ENCODE data around the gene NHSL1.

NHSL1 gene

DNA sequence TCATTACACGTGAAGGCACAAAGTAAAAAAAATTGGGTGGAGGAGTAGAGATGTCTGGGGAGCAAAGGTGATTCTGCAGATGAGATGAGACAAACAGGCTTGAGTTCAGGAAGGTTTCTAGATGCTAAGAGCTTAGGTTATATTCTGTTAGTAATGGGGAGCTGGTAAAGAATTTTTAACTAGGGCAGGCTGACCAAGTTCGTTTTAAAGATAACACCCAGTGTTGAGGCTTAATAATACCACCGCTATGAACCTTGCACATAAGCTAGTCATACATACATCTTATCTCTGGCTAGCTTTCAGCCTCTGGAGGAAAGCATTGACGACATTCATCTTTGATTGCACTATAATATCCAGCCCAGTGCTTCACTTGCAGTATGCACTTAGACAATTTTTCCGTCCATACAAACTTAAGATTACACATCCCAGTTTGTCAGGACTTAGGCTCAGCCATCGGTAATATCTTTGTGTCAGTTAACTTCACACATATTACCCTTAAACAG is 12.1 kb downstream of the NHSL1 start:
- no peaks in the 10 kb centered on the region for H3K4me1 ChIP-seq (ENCODE audit: control insufficient read depth in 1 of 2, insufficient read depth in 1 of 2, low read depth in 1 of 2, low read length in 1 of 2)
- H3K36me3 ChIP-seq, result no peaks in the 10 kb centered on the region
- H3K9me3 ChIP-seq, result no peaks in the 10 kb centered on the region
- H3K27me3 ChIP-seq, result no peaks in the 10 kb centered on the region
- TF ChIP-seq CTCF (IDR thresholded peaks at IDR 0.05), result no peak
- H3K27ac ChIP-seq, result no peak overlapping the region
- no peak overlapping the region for H3K4me3 ChIP-seq (ENCODE audit: low read depth in 1 of 2, low read length in 1 of 2)

DNA sequence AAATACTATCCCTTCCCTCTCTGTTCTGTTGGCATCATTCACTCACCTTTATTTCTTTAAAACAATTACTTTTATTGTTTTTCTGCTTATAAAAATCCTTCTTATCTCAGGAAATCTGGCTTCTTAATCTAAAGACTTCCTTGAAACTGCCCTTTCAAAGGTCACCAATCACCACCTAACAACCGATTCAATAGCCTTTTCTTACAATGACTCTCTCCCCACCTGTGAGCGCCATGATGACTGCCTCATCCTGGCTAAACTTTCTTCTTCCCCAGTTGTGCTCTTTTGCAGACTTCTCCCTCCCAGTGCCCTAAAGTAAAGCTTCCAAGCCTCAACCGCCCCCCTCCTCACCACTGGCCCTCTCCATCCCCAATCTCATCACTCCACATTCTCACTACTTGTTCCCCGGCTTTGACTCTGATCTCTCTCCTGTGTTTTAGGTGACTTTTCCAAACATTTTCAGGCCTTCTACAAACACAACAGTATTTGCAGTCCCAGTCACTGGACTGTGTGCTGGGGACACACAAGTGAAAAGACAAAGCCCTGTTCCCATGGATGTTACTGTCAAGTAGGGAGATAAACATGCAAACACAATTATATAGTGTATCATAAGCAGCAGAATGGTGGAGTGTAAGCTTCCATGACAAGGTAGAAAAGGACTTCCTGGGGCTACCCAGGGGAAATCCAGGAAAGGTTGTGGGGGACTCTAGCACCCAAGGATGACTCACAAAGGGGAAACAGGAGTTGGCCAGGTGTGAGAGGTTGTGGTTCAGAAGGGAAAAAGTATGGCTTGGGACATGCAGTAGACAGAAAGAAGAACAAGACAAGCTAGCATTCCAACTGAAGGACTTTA is 12.8 kb downstream of the NHSL1 start:
- Histone ChIP-seq H3K4me3 (ENCODE audit: low read depth in 1 of 2, low read length in 1 of 2) (no peak overlapping the region), H3K36me3 (no peaks in the 10 kb centered on the region), H3K4me1 (ENCODE audit: control insufficient read depth in 1 of 2, insufficient read depth in 1 of 2, low read depth in 1 of 2, low read length in 1 of 2) (no peaks in the 10 kb centered on the region), H3K9me3 (no peaks in the 10 kb centered on the region), H3K27ac (no peak overlapping the region), H3K27me3 (no peaks in the 10 kb centered on the region)
- no peak for TF ChIP-seq CTCF (IDR thresholded peaks at IDR 0.05)

DNA sequence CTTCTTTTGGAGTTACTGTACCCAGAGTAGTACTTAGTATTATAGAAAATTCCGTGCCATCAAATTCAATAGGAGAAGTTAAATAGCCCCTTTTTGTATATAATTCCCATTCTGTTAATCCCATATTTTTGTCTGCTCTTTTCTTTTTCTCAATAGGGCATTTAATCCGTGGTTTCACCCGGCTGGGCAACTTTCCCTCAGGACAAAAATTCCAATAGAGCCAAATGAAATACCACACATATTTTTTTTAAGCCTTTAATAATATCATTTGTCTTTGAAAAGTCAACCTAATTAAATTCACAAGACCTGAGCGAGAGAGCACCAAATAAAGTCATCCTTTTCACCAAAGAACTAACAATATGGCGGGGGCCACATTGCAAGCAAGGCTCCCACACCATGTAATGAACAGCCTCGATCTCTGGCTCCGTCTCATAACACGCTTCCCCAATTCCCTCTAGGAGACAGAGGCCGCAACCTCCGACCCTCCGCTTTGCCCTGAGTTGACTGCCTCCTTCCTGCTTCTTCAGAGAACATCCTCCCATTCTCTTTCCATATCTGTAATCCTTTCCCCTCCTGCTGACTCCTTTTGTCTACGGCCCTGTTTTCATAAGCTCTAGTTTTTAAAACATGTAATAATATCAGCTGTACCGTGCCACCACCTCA is 13.6 kb downstream of the NHSL1 start:
- H3K27me3 ChIP-seq, result no peaks in the 10 kb centered on the region
- H3K27ac ChIP-seq, result no peak overlapping the region
- no peak overlapping the region for H3K4me3 ChIP-seq (ENCODE audit: low read depth in 1 of 2, low read length in 1 of 2)
- no peaks in the 10 kb centered on the region for H3K9me3 ChIP-seq
- no peaks in the 10 kb centered on the region for H3K36me3 ChIP-seq
- no peak for TF ChIP-seq CTCF (IDR thresholded peaks at IDR 0.05)
- H3K4me1 ChIP-seq (ENCODE audit: control insufficient read depth in 1 of 2, insufficient read depth in 1 of 2, low read depth in 1 of 2, low read length in 1 of 2), result no peaks in the 10 kb centered on the region

- no peaks in the 10 kb centered on the region for H3K27me3 ChIP-seq
- TF ChIP-seq CTCF (IDR thresholded peaks at IDR 0.05), result no peak
These were observed 14.2 kb downstream of the NHSL1 start for GRCh38 chr6:138485005-138485545.

GRCh38 chr6:138484018-138484731 is 15.1 kb downstream of the NHSL1 start:
- Histone ChIP-seq H3K4me1 (ENCODE audit: control insufficient read depth in 1 of 2, insufficient read depth in 1 of 2, low read depth in 1 of 2, low read length in 1 of 2) (no peaks in the 10 kb centered on the region), H3K27me3 (no peaks in the 10 kb centered on the region), H3K27ac (no peak overlapping the region), H3K36me3 (no peaks in the 10 kb centered on the region), H3K4me3 (ENCODE audit: low read depth in 1 of 2, low read length in 1 of 2) (no peak overlapping the region), H3K9me3 (no peaks in the 10 kb centered on the region)
- no peak for TF ChIP-seq CTCF (IDR thresholded peaks at IDR 0.05)

More at GRCh38 chr6:138485005-138485545, 14.2 kb downstream of the NHSL1 start:
- Histone ChIP-seq H3K27ac (no peak overlapping the region), H3K4me3 (ENCODE audit: low read depth in 1 of 2, low read length in 1 of 2) (no peak overlapping the region), H3K9me3 (no peaks in the 10 kb centered on the region), H3K36me3 (no peaks in the 10 kb centered on the region), H3K4me1 (ENCODE audit: control insufficient read depth in 1 of 2, insufficient read depth in 1 of 2, low read depth in 1 of 2, low read length in 1 of 2) (no peaks in the 10 kb centered on the region)
